Measurements from ENCODE around the gene PEX14.

The PEX14 gene

GRCh38 chr1:10655002-10655401 lies 180.3 kb downstream of the PEX14 start:
- FAIRE-seq = no peak
- no peak for DNase-seq (ENCODE audit: insufficient read length, low spot score)

GRCh38 chr1:10656431-10656830 lies 181.7 kb downstream of the PEX14 start:
- TF ChIP-seq, protein P1, sequence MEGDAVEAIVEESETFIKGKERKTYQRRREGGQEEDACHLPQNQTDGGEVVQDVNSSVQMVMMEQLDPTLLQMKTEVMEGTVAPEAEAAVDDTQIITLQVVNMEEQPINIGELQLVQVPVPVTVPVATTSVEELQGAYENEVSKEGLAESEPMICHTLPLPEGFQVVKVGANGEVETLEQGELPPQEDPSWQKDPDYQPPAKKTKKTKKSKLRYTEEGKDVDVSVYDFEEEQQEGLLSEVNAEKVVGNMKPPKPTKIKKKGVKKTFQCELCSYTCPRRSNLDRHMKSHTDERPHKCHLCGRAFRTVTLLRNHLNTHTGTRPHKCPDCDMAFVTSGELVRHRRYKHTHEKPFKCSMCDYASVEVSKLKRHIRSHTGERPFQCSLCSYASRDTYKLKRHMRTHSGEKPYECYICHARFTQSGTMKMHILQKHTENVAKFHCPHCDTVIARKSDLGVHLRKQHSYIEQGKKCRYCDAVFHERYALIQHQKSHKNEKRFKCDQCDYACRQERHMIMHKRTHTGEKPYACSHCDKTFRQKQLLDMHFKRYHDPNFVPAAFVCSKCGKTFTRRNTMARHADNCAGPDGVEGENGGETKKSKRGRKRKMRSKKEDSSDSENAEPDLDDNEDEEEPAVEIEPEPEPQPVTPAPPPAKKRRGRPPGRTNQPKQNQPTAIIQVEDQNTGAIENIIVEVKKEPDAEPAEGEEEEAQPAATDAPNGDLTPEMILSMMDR (IDR thresholded peaks at IDR 0.05; ENCODE audit: insufficient read depth, missing control alignments) = no peak
- FAIRE-seq (no peak), DNase-seq (ENCODE audit: insufficient read length, low spot score) (no peak)

More at GRCh38 chr1:10655002-10655401, 180.3 kb downstream of the PEX14 start:
- TF ChIP-seq, protein P1 (IDR thresholded peaks at IDR 0.05; ENCODE audit: insufficient read depth, missing control alignments) = no peak

- DNase-seq (ENCODE audit: insufficient read length, low spot score) = no peak
- no peak for FAIRE-seq
- TF ChIP-seq, protein P1 (IDR thresholded peaks at IDR 0.05; ENCODE audit: insufficient read depth, missing control alignments) = no peak
Measured at GRCh38 chr1:10657088-10657847, 182.5 kb downstream of the PEX14 start.

- TF ChIP-seq, protein P1 (IDR thresholded peaks at IDR 0.05; ENCODE audit: insufficient read depth, missing control alignments) = no peak
- FAIRE-seq (no peak), DNase-seq (ENCODE audit: insufficient read length, low spot score) (no peak)
Measured at GRCh38 chr1:10658396-10659066, 183.8 kb downstream of the PEX14 start.

- TF ChIP-seq, protein P1 (IDR thresholded peaks at IDR 0.05; ENCODE audit: insufficient read depth, missing control alignments) = no peak
- DNase-seq (ENCODE audit: insufficient read length, low spot score) = no peak
- FAIRE-seq = no peak
Measured at GRCh38 chr1:10659218-10659617, 184.5 kb downstream of the PEX14 start.

DNA sequence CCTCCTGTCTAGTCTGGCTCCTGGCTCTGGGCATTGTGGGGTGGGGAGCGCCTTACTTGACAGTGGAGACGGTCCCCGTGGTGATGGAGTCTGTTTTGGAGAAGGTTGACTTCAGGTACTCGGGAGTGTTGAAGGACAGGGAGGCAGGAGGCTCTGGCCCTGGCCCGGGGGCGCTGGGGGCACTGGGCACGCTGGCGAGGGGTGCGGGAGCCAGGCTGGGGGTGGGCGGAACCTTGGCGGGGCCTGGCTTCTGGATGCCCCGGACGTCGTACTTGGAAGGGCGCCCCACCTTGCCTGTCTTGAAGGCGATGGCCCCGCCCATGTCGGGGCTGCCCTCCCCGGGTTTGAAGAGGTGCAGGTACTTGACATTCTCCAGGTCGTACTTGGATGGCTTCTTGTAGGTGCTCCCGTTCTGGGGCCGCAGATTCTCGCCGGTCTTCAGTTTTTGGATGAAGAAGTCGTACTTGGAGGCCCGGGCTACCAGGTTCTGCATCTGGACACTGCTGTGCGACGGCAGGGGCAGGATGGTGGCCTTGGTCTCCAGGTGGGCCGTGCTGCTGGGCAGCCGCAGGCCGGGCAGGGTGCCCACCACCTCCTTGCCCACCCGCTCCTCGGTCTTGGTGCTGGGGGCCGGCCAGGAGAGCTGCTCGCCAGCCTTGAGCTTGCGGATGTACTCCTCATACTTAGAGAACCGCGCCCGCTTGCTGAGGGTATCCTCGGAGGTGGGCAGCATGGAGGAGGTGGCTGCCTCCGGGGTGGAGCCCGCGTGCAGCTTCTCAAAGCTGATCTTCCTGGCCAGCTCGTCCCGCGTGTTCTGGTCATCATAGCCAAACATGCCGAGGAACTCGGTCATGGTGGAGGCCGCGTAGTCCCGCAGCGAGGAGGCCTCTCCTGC lies 185.1 kb downstream of the PEX14 start:
- DNase-seq (ENCODE audit: insufficient read length, low spot score) = no peak
- TF ChIP-seq, protein P1 (IDR thresholded peaks at IDR 0.05; ENCODE audit: insufficient read depth, missing control alignments) = no peak
- no peak for FAIRE-seq

All from D721Med (cell line).